GM12864 (cell line): ENCODE measurements around the gene SPATS2.

Experiments
- DNase-seq: peaks from one replicate; pipeline ENCODE4 v3.0.0-alpha.2; 2011; ENCODE audit warnings: low read depth
- H3K4me3 ChIP-seq: 2 replicates; pipeline ENCODE4 v1.5.1; 2011; ENCODE audit warnings: mild to moderate bottlenecking, low read depth, low read length, control low read depth
- TF ChIP-seq, protein P1 (sequence below): IDR thresholded peaks from 2 replicates; pipeline ENCODE4 v1.5.1; 2011; ENCODE audit warnings: low read depth, mild to moderate bottlenecking, moderate library complexity, low read length, control low read depth, inconsistent platforms; ENCODE audit errors: missing control alignments

Gene SPATS2

GRCh38 chr12:49564686-49565405, 197.6 kb downstream of the SPATS2 start:
- no peak for DNase-seq
- H3K4me3 ChIP-seq, result no peak overlapping the region
- TF ChIP-seq, protein P1, sequence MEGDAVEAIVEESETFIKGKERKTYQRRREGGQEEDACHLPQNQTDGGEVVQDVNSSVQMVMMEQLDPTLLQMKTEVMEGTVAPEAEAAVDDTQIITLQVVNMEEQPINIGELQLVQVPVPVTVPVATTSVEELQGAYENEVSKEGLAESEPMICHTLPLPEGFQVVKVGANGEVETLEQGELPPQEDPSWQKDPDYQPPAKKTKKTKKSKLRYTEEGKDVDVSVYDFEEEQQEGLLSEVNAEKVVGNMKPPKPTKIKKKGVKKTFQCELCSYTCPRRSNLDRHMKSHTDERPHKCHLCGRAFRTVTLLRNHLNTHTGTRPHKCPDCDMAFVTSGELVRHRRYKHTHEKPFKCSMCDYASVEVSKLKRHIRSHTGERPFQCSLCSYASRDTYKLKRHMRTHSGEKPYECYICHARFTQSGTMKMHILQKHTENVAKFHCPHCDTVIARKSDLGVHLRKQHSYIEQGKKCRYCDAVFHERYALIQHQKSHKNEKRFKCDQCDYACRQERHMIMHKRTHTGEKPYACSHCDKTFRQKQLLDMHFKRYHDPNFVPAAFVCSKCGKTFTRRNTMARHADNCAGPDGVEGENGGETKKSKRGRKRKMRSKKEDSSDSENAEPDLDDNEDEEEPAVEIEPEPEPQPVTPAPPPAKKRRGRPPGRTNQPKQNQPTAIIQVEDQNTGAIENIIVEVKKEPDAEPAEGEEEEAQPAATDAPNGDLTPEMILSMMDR, result no peak

DNA sequence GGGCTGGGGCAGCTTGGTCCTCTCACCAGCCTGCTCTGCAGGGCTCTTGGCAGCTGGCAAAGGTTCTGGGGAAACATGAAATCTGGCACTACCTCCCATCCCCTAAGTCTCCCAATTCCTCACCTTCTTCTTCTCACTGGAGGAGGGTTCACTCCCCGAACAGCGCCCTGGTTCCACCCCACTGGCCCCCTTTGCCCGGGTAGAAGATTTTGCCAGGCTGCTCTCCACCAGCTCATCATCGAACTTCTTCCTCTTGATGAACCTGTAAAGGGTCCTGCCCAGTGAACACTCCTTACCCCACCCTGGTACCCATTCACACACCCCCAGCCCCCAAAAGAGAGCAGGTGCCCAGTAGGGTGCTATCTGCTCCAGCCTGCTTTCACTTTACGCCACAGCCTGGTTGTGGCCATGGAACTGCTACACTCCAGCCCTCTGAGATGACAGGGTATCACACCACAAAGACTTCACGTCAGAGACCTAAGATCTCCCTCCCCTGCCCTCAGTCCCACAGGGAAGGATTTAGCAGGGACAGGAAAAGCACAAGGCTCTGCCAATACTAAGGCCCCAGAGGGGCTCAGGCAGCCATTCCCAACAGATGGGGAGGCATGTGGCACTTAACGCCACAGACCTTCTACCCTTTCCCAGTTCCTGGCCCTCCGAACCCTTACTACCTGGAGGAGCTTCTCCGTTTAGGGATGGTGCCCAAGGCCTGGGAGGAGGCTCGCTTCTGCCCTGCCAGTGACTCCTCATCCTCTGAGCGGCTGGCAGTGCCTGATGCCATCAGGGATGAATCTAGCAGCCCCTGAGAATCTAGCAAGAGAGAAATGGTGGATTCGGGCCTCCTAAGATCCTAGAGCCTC, 198.4 kb downstream of the SPATS2 start:
- DNase-seq, result no peak
- TF ChIP-seq, protein P1, result no peak
- H3K4me3 ChIP-seq, result no peak overlapping the region

DNA sequence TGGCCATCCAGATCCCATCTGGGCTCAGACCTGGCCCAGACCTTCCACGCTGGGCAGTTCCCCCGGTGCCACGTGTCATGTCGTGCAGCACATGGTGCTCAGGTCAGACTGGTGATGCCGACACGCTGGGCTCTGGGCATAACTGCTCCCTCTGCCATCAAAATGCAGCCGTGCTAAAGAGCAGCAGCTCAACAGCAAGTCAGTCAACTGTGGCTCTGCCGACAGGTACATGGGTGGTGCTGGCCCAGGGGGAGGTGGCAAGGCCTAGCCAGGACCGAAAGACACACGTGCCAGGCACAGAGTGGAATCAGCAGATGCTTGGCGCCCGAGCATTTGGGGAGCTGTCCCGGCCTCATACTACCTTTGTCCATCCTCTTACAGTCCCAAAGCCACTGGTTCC, 199.1 kb downstream of the SPATS2 start:
- H3K4me3 ChIP-seq, result no peak overlapping the region
- TF ChIP-seq, protein P1, result no peak
- no peak for DNase-seq

GRCh38 chr12:49567302-49567610, 200.0 kb downstream of the SPATS2 start:
- H3K4me3 ChIP-seq, result peak overlapping the region; percentile 84
- TF ChIP-seq, protein P1, result no peak
- no peak for DNase-seq

DNA sequence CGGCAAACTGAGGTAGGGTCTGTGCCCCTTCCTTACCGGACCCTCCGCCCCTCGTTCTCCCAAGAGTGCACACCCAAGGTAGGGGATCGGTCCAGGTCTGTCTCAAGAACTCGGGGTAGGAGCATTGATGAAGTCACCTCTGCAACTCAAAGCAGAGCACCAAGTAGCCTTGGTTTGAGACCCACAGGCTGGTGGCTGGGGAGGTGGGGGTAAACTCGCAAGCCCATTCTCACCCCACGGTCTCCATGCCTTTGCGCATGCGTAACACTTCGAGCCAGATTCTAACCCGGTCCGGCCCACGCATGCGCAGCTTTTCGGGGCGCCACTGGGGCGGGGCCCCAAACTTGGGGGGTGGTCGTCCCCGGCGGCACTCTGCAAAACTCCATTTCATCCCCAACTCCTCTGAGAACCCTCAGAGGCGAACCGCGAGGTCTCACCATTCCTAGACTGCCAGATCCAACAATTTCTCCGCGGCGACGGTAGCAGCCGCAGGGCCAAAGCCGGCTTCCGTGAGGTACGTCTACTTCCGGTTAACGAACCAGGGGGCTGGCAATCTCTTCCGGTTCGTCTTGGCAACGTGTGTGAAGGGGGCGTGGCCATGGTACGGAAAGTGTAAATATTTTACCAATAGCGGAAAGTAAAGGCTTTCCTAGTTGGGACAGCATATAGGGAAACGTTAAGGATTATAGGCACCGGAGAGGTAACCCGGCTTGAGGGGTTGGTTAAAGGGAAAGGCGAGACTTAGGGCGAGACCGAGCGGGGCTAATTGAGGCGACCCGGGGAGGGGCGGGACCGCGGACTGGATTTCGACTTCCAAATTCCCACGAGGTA, 200.6 kb downstream of the SPATS2 start, which contains the start of gene MCRS1:
MCRS1 (minus strand) TSS at position 532 of the 831 bp plus-strand sequence. CDS start 1,411 bp downstream, outside the sequence.
- TF ChIP-seq, protein P1, result no peak
- peak; percentile 95 for DNase-seq
- H3K4me3 ChIP-seq, result peak within 1 kb of the TSS; percentile 84

- DNase-seq, result no peak
- TF ChIP-seq, protein P1, result no peak
- peak overlapping the region; percentile 84 for H3K4me3 ChIP-seq
These were observed 201.3 kb downstream of the SPATS2 start for GRCh38 chr12:49568442-49569162.
